GM21717 (cell line): Measurements from ENCODE around the gene AACS.
"Not testable (repeated sequence)": the region's sequence is repeated elsewhere in the genome, so short reads cannot be mapped to it uniquely, and the experiment has no call there.

Experiments used
- ATAC-seq: cut with Tn5 transposase; IDR thresholded peaks from one replicate; pipeline ENCODE4 v1.9.1; 2021; ENCODE audit warnings: mild to moderate bottlenecking, moderate library complexity; ENCODE audit not compliant: unreplicated experiment

AACS gene

GRCh38 chr12:125091401-125091800, 26.2 kb downstream of the AACS start:
- ATAC-seq = no peak

DNA sequence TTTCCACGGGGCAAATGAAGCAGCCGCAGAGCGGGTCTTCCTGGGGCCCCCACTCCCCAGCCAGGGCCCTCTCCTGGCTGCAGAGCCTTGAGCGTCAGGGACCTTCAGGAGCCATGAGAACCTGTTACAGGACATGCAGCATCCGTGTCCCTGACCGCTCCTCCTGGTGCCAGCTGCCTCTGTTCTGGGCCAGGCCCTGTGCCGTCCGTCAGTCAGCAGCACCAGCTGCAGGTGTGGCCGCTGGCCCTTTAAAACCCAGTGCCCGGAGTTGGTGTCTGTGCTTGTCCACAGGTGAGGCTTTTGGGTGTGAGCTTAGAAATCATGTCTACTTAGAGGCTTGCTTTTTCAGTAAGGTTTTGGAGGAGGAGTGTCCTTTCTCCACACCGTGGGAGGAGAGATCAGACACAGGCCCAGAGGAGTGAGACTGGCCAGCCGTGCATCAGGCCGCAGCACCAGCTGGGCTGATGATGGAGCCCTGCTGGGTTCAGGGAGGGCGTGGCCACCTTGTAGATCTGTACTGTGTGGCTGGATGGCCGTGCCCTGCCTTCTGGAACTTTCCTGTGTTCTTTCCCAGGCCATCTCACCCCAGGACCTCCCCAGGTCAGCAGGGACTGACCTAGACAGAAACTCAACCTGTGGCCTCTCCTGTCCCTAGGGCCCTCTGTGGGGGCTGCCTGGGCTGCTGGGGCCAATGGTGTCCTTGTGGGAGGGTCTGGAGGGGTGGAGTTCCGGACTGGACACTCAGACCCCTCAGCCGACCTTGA, 27.1 kb downstream of the AACS start:
- no peak for ATAC-seq

- no peak for ATAC-seq
Observed at GRCh38 chr12:125092872-125093680, 27.8 kb downstream of the AACS start.

DNA sequence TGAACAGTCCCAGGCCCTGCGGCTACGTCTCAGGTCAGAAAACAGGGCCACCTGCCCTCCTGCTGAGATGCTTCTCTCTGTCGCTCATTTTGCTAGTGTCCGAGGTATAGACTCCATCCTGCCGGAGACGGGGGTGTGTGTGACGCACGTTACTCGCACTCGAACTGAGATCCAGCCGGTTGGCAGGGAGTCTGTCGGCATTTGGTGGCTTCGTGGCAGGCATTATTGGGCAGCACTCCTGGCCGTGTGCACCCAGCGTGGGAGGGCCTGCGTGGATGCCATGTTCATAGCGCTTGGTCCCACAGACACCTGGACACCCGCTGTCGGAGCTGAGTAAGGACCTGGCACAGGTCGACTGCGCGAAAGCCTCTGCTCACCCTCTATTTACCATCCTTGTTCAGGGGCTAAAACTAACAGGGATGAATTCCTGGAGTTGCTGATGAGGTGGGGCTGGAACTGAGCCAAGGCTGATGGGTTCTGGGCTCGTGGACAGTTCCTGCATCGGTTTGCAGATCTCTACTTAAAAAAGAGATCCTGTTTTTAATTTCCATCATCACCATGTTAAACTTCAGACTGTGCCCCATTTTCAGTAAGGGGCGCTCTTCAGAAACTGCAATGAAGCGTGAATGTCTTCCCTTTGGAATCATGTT, 28.6 kb downstream of the AACS start:
- no peak for ATAC-seq

GRCh38 chr12:125096894-125097293, 31.7 kb downstream of the AACS start:
- no peak for ATAC-seq

DNA sequence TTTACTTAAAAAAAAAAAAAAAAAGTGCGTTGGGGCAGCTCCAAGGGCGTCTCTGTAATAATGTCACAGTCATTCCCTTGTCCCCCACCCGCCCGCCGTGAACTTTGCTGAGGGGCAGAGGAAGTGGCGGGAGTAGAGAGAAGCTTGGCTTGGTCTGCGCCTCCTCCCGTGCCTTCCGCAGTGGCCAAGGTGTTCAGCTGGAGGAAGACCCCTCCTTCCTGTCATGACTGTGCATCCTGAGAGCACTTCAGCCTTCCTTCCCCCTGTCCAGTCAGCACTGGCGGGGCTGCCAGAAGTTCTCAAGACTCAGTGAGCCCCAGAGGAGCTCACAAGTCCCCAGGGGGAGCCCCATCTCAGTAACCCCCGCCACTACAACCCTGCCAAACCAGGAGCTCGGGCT, 32.2 kb downstream of the AACS start:
- ATAC-seq = no peak

DNA sequence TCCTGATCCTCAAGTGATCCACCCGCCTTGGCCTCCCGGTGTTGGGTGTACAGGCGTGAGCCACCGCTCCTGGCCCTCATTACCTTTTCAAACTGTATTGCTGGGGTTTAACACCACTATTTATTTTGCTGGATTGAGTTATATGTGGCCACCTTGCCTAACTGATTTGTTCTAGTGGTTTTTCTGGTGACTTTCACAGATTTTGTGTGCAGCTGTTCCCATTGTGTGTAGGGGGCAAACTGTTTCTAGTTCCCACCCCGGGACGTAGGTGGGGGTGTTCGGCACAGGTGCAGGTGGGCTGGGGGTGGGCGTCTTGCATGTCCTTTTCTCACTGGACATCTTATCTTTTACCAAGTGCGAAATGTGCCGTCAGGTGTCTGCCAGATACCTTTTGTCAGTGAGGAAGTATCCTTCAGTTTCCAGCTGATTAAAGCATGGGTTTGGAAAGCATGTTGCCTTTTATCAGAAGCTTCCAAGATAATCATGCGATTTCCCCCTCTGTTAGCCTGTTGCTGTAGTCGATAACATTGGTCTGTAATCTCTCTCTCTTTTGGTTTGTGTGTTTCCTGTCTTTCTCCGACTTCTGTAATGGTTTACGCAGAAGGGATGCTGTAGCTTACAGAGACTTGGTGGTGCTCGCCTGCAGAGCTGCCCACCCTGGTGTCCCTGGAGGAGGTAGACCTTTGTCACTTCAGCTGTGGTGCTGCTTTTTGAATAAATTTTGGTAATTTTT, 33.6 kb downstream of the AACS start:
- ATAC-seq = no peak

- ATAC-seq = no peak
Observed at GRCh38 chr12:125099409-125099782, 34.2 kb downstream of the AACS start.

DNA sequence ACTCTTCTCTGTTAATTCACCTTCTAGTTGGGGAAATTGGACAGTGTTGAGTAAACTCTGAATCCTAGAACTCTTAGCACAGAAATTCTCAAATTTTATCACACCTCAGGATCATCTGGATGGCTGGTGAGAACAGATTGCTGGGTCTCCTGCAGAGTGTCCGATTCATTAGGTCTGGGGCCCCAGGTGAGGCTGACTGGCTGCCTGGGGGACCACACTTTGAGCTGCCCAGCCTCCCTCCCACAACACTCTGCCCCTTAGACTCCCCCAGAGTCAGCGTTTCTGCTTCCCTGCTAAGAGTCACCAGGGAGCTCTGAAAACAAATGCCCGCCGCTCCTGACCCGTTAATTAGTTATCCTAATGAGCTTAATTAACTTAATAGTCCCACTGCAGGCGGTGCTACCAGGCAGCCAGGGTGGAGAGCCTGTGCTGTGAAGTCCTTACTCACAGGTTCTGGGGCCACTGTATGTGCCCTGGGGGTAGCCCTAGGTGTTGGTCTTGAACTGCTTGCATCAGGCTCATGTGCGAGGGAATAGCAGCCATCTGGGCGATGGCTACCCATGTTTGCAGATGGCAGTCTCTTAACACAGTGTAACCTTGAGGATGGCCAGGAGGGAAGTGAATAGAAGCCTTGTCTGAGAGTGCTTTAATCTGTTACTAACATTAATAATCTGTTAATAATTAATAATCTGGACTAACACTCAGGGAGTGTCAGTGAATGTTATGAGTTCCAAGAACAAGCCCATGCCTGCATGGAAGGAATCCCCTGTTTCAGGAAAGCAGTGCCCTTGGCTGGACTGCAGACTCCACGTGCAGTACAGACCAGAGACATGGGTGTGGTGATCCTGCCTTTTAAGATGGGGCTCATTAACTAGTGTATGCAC, 35.6 kb downstream of the AACS start:
- no peak for ATAC-seq

DNA sequence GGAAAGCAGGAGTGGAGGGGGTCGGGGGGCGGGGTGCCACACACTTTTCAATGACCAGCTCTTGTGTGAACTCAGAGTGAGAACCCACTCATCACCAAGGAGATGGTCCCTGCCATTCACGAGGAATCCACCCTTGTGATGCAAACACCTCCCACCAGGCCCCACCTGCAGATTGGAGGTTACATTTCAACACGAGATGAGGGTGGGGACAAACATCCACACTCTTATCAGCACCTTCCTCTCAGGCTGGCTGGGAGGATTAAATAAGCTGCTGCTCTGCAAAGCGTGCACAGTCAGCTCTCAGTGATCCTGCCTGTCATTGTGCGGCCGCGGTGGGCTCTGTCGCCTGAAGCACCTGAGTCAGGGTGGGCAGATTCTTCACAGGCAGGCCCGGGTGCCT, 39.7 kb downstream of the AACS start:
- no peak for ATAC-seq

DNA sequence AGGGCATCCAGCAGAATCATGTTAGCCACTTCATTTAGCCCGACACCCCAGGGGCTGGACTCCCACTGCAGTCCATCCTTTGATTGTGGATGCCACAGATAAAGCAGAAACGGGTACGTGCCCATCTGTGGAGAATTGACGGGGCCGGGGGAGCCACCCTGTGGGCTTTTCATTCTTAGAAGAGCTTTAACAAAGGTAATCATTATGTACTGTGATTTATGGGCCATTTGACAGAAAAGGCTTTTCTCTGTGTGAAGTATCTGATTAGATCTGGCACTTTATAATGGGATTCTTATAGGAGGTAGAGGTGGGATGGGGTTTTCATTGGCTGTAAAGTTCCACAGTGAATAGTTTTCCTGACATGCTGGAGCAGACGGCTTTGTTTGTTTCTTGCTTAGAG, 40.4 kb downstream of the AACS start:
- no peak for ATAC-seq

- no peak for ATAC-seq
Observed at GRCh38 chr12:125110641-125111360, 45.6 kb downstream of the AACS start.

DNA sequence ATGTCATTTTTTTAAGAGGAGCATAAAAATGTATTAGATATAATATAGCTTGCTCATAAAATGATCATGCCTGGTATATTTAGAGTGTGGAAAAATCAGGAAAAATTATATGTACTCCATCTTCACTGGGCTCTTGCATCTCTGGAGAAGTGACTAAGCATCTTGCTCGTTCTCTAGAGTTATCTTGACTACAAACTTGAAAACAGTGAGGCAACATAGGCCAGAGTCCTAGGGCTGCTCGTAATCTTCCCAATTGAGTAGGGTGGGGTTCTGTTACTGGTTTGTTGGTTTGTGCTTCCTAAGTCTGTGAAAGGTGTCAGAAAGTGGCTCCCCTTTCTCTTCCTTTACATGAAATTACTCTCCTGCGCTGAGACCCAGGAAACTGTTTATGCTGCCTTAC, 46.2 kb downstream of the AACS start:
- ATAC-seq = no peak

DNA sequence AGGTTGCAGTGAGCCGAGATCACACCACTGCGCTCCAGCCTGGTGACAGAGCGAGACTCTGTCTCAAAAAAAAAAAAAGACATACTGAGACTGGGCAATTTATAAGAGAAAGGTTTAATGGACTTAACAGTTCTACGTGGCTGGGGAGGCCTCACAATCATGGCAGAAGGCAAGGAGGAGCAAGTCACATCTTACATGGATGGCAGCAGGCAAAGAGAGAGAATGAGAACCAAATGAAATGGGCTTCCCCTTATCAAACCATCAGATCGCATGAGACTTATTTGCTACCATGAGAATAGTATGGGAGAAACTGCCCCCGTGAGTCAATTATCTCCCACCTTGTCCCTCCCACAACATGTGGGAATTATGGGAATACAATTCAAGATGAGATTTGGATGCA, 47.4 kb downstream of the AACS start:
- not testable (repeated sequence) for ATAC-seq

- ATAC-seq = no peak
Observed at GRCh38 chr12:125113263-125113662, 48.0 kb downstream of the AACS start.

DNA sequence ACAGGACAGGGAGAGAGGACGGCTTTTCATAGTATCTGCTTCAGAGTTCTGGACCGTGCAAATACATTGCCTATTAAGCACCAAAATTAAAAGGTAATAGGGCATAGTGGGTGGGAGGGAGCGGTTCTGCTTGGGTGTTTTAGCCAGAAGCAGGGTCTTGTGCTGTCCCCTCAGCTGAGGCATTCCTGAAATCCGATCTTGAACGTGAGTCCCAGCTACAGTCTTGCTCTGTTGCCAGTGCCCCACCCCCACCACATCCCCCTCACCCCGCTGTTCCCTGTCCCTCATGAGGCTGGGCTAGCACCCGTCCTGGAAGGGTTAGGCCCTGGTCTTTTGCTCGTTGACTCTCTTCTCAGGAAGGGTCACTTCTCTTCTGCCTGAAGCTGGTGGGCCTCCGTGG, 48.6 kb downstream of the AACS start:
- no peak for ATAC-seq

GRCh38 chr12:125114365-125115141, 49.3 kb downstream of the AACS start:
- peak; percentile 53 for ATAC-seq

GRCh38 chr12:125120566-125120965, 55.3 kb downstream of the AACS start:
- no peak for ATAC-seq

DNA sequence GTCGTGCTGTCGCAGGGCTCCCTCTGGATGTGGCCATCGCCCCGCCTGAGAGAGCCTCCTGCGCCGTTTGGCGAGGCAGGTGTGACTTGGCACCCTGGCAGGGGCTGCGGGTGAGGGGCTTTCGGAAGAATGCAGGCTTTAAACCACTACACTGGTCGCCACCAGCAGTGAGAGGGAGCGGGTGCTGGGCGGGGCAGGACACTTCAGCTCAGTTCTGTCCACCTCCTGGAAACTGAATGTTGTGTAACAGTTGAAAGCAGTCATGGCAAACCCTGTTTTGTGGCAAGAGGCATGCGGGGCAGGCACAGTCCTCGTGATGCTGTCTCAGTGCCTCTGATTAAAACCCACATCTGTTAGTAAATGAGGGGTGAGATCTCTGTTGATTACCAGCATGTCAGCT, 55.9 kb downstream of the AACS start:
- ATAC-seq = no peak
